ENCODE results near the gene NT5DC3.
"Not testable (repeated sequence)": the region's sequence is repeated elsewhere in the genome, so short reads cannot be mapped to it uniquely, and the experiment has no call there.

The NT5DC3 gene

DNA sequence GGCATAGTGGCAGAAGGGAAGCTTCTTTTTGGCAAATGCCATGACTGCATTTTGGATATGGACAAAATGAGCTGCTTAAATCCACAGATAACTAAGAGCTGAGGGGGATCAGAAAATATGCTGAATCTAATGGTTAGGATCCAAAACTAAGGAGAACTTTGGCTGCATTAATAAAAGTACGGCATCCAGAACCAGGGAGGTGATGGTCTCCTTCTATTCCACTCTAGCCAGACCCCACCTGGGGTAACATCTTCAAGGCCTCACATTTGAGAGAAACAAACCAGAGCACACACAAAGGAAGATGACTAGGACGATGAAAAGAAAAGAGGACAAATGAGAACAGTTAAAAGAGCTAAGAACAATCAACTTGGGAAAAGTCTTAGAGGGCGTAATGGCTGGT is 27.6 kb downstream of the NT5DC3 start:
- in situ Hi-C loops (cut with HindIII; ENCODE audit: low sequenced_read_pairs) = no loop called here
- TF ChIP-seq, protein P1, sequence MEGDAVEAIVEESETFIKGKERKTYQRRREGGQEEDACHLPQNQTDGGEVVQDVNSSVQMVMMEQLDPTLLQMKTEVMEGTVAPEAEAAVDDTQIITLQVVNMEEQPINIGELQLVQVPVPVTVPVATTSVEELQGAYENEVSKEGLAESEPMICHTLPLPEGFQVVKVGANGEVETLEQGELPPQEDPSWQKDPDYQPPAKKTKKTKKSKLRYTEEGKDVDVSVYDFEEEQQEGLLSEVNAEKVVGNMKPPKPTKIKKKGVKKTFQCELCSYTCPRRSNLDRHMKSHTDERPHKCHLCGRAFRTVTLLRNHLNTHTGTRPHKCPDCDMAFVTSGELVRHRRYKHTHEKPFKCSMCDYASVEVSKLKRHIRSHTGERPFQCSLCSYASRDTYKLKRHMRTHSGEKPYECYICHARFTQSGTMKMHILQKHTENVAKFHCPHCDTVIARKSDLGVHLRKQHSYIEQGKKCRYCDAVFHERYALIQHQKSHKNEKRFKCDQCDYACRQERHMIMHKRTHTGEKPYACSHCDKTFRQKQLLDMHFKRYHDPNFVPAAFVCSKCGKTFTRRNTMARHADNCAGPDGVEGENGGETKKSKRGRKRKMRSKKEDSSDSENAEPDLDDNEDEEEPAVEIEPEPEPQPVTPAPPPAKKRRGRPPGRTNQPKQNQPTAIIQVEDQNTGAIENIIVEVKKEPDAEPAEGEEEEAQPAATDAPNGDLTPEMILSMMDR (IDR thresholded peaks at IDR 0.05; ENCODE audit: low read depth, low read length) = no peak
- no peak overlapping the region for H3K4me3 ChIP-seq (ENCODE audit: low read depth, low read length)
- no peak for DNase-seq (ENCODE audit: low read depth, low spot score)

- DNase-seq (ENCODE audit: low read depth, low spot score) = no peak
- TF ChIP-seq, protein P1 (IDR thresholded peaks at IDR 0.05; ENCODE audit: low read depth, low read length) = no peak
- in situ Hi-C loops (cut with HindIII; ENCODE audit: low sequenced_read_pairs) = no loop called here
- H3K4me3 ChIP-seq (ENCODE audit: low read depth, low read length) = no peak overlapping the region
Measured at GRCh38 chr12:103812789-103813188, 28.2 kb downstream of the NT5DC3 start.

GRCh38 chr12:103811791-103812190 is 29.2 kb downstream of the NT5DC3 start:
- H3K4me3 ChIP-seq (ENCODE audit: low read depth, low read length) = no peak overlapping the region
- TF ChIP-seq, protein P1 (IDR thresholded peaks at IDR 0.05; ENCODE audit: low read depth, low read length) = no peak
- DNase-seq (ENCODE audit: low read depth, low spot score) = no peak
- in situ Hi-C loops (cut with HindIII; ENCODE audit: low sequenced_read_pairs) = no loop called here

- no peak for DNase-seq (ENCODE audit: low read depth, low spot score)
- H3K4me3 ChIP-seq (ENCODE audit: low read depth, low read length) = no peak overlapping the region
- TF ChIP-seq, protein P1 (IDR thresholded peaks at IDR 0.05; ENCODE audit: low read depth, low read length) = no peak
- in situ Hi-C loops (cut with HindIII; ENCODE audit: low sequenced_read_pairs) = no loop called here
Measured at GRCh38 chr12:103810111-103810510, 30.9 kb downstream of the NT5DC3 start.

DNA sequence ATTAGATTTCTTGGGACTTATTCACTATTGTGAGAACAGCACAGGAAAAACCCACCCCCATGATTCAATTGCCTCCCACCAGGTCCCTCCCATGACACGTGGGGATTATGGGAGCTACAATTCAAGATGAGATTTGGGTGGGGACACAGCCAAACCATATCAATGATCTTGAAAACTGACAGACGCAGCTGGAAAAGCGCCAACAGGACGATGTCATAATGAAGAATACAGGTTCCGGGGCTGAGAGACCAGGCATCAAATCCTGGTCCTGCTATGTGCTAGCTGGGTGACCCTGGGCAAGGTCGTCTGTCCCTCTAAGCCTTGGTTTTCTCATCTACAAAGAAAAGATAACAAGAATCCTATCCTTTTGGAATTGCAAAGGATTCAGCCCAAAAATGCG is 31.4 kb downstream of the NT5DC3 start:
- DNase-seq (ENCODE audit: low read depth, low spot score); H3K4me3 ChIP-seq (ENCODE audit: low read depth, low read length); in situ Hi-C loops (cut with HindIII; ENCODE audit: low sequenced_read_pairs): not testable (repeated sequence)

GRCh38 chr12:103809154-103809553 is 31.9 kb downstream of the NT5DC3 start:
- H3K4me3 ChIP-seq (ENCODE audit: low read depth, low read length) = no peak overlapping the region
- DNase-seq (ENCODE audit: low read depth, low spot score) = no peak
- TF ChIP-seq, protein P1 (IDR thresholded peaks at IDR 0.05; ENCODE audit: low read depth, low read length) = no peak
- in situ Hi-C loops (cut with HindIII; ENCODE audit: low sequenced_read_pairs) = no loop called here

- H3K4me3 ChIP-seq (ENCODE audit: low read depth, low read length) = no peak overlapping the region
- TF ChIP-seq, protein P1 (IDR thresholded peaks at IDR 0.05; ENCODE audit: low read depth, low read length) = no peak
- DNase-seq (ENCODE audit: low read depth, low spot score) = no peak
- in situ Hi-C loops (cut with HindIII; ENCODE audit: low sequenced_read_pairs) = no loop called here
Measured at GRCh38 chr12:103808239-103808880, 32.7 kb downstream of the NT5DC3 start.
